Mesodermal cell (in vitro differentiated cells): ENCODE data around the gene MED12L.
"Not testable (repeated sequence)": the region's sequence is repeated elsewhere in the genome, so short reads cannot be mapped to it uniquely, and the experiment has no call there.

Experiments used
- H3K27ac ChIP-seq: 2 replicates; pipeline ENCODE4 v1.7.0; 2013; ENCODE audit warnings: mild to moderate bottlenecking, low read depth, low read length, moderate library complexity; ENCODE audit not compliant: severe bottlenecking
- H3K36me3 ChIP-seq: 2 replicates; pipeline ENCODE4 v1.7.1; 2013; ENCODE audit warnings: mild to moderate bottlenecking, low read length, moderate library complexity; ENCODE audit not compliant: control insufficient read depth, insufficient read depth
- H3K4me1 ChIP-seq: one replicate; pipeline ENCODE4 v1.7.1; 2013; ENCODE audit warnings: mild to moderate bottlenecking, low read length; ENCODE audit not compliant: insufficient read depth, control insufficient read depth, poor library complexity, severe bottlenecking
- H3K4me3 ChIP-seq: 2 replicates; pipeline ENCODE4 v1.7.0; 2013; ENCODE audit warnings: low read length, control low read depth, mild to moderate bottlenecking; ENCODE audit not compliant: insufficient read depth, poor library complexity, severe bottlenecking; ENCODE audit errors: extremely low read depth
- H3K9me3 ChIP-seq: 2 replicates; pipeline ENCODE4 v1.7.1; 2013; ENCODE audit warnings: mild to moderate bottlenecking, low read length, moderate library complexity; ENCODE audit not compliant: control insufficient read depth
- WGBS, 2 experiments: methylation state at CpG; one replicate each; pipeline ENCODE4 v1.1.5; 2013; ENCODE audit warnings: missing lambda C conversion rate in 2 of 2; ENCODE audit not compliant: insufficient coverage in 2 of 2; 5-methylcytosine and 5-hydroxymethylcytosine counted together

MED12L gene

DNA sequence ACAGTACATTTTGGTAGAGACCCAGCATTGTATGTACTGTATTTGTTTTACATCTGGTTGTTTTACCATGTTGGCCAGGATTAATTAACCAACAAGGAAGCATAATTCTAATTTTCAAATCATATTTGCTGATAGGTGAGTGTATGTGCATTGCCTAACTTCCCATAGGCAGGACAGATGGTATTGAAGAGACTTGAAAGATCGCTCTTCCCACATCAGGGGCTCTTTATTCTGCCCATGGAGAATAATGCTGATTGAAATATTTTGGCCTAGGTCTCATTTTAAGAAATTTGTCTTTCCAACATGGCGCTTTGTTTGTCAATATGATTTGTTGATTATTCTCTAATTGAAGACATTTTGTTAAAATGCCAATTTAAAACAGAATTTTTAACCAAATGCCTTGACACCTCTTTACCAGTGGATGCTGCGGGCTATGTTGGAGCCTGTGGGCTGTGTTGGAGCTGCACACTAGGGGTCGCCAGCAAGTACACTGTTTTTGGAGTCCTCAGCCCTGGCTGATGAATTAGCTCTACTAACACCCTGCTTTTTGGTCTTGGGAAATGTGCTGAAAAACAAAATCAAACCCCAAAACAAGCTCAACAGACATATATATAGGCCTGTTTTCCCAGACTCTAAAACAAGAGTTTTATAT lies 293.7 kb downstream of the MED12L start:
- H3K27ac ChIP-seq: no peak overlapping the region
- H3K36me3 ChIP-seq: no peaks in the 10 kb centered on the region
- no peaks in the 10 kb centered on the region for H3K4me1 ChIP-seq
- no peaks in the 10 kb centered on the region for H3K9me3 ChIP-seq
- no peak overlapping the region for H3K4me3 ChIP-seq
- WGBS, 2 experiments: no CpG with 5 or more reads among the region's 4 CpGs

DNA sequence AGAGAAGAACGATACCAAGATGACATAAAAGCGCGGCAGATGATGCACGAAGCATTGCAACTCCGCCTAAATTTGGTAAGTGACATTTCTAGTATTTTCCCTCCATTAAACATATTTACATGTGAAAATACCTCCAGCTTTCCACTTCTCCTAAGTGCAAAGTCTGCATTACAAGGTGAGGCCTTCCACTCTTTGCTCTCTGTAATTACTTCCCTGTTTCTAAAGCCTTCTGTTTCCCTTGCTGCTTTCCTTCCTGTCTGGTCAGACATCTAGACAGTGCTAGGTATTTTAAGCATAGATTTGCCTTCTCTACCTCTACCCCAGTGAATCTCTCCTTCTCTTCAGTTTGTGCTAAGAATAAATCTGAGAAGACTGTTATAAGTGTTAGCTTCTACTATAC lies 297.2 kb downstream of the MED12L start:
- H3K27ac ChIP-seq: no peak overlapping the region
- H3K36me3 ChIP-seq: no peaks in the 10 kb centered on the region
- no peak overlapping the region for H3K4me3 ChIP-seq
- 83 to 100% methylated on average over 2 to 4 of the region's 5 CpGs for WGBS, 2 experiments
- no peaks in the 10 kb centered on the region for H3K9me3 ChIP-seq
- no peaks in the 10 kb centered on the region for H3K4me1 ChIP-seq

DNA sequence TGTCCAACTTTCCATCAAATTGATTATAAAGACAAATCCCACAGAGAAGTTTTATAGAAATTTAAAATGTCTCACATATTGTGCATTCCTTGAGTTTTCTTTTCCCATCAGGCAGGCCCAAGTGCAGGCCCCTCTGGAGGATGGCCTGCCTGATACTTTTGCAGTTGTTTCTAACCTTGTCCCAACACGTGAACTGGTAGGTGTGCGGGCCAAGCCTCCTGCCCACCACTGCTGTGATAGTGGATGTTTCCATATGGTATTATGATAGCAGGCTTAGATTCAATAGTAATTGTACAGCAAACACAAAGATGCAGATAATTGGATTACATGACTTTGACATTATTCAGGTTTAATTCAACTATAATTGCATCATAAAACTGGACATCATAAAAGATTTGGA lies 297.6 kb downstream of the MED12L start:
- H3K9me3 ChIP-seq: no peaks in the 10 kb centered on the region
- no peaks in the 10 kb centered on the region for H3K4me1 ChIP-seq
- no peak overlapping the region for H3K4me3 ChIP-seq
- H3K27ac ChIP-seq: no peak overlapping the region
- no CpG with 5 or more reads among the region's 2 CpGs for WGBS, 2 experiments
- no peaks in the 10 kb centered on the region for H3K36me3 ChIP-seq

DNA sequence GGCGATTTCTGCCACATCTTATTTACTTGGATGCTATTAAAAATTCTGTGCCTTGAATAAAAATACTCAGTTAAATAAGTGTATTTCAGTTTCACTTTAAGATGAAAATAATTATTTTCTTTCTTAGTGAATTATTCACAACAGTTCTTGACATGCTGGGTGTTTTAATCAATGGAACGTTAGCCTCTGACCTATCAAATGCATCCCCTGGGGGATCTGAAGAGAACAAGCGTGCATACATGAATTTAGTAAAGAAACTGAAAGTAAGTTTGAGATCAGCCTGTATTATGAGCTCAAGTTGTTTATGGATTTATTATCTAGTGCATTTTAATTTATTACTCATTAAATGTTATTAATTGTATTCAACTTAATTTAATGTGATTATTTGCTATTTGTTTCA lies 298.5 kb downstream of the MED12L start:
- 80 to 83% methylated on average over 1 of the region's 3 CpGs for WGBS, 2 experiments
- Histone ChIP-seq H3K36me3 (no peaks in the 10 kb centered on the region), H3K4me1 (no peaks in the 10 kb centered on the region), H3K9me3 (no peaks in the 10 kb centered on the region), H3K4me3 (no peak overlapping the region), H3K27ac (no peak overlapping the region)

DNA sequence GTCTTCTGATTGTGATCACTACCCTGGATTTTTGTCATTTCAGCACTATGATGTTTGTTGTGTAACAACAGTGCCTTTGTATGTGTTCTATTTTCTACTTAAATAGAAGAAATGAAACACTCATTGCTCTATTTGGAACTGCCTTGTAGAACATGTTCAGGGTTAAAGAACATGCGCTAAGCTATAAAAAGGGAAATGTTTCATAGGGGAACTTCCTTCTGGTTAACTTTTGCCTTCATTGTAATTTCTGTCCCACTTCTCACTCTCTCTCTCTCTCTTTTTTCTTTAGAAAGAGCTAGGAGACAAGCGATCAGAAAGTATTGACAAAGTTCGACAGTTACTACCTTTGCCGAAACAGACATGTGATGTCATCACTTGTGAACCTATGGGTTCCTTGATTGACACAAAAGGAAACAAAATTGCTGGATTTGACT lies 299.3 kb downstream of the MED12L start, which contains the start of gene P2RY12:
P2RY12 (minus strand) TSS at position 13 of the 434 bp plus-strand sequence. CDS start 45,908 bp downstream, outside the sequence.
- WGBS, 2 experiments: 88 to 94% methylated on average over 3 of the region's 4 CpGs
- Histone ChIP-seq H3K36me3 (no peaks in the 10 kb centered on the region), H3K4me1 (no peaks in the 10 kb centered on the region), H3K9me3 (no peaks in the 10 kb centered on the region), H3K27ac (no peak within 1 kb of the TSS), H3K4me3 (no peak within 1 kb of the TSS)

DNA sequence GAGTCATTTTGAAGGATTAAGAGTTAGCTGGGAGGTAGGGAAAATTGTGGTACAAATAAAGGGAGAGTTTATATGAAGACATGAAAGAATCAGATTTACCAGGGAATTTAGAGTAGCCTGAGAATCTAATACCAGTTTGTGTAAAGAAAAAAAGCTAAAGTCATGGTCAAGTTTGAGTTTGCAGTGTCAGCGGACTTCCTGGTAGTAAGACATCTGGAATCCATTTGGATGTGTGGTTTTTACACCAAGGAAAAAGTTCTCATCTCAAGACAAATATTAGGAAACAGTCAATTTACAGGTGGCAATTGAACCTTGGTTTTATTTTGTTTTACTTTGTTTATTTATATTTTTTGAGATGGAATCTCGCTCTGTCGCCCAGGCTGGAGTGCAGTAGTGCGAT lies 300.6 kb downstream of the MED12L start:
- no peak overlapping the region for H3K27ac ChIP-seq
- WGBS, 2 experiments: 78 to 92% methylated on average over 4 of the region's 4 CpGs
- no peaks in the 10 kb centered on the region for H3K36me3 ChIP-seq
- H3K9me3 ChIP-seq: no peaks in the 10 kb centered on the region
- H3K4me3 ChIP-seq: no peak overlapping the region
- no peaks in the 10 kb centered on the region for H3K4me1 ChIP-seq

DNA sequence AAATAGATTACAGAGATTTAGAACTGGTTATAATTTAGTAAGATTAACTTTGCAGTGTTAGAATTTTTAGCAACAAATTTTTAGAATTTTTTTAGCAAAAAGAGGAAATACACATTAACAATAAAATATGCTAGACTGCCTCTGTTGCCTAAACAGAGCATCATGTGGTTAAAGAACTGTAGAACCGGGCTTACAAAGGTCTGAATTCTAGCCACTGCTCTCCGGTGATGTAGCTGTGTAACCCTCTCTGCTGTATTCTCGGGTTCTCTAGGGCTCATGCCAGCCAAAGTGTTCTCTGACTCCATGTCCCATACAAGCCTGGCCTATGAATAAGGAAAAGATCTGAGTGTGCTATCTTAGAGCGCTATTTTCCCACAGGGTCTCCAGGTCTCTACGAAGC lies 302.0 kb downstream of the MED12L start:
- Histone ChIP-seq H3K9me3 (no peaks in the 10 kb centered on the region), H3K36me3 (no peaks in the 10 kb centered on the region), H3K4me3 (no peak overlapping the region), H3K27ac (no peak overlapping the region), H3K4me1 (no peaks in the 10 kb centered on the region)
- 100% methylated on average over 4 to 5 of the region's 5 CpGs for WGBS, 2 experiments

DNA sequence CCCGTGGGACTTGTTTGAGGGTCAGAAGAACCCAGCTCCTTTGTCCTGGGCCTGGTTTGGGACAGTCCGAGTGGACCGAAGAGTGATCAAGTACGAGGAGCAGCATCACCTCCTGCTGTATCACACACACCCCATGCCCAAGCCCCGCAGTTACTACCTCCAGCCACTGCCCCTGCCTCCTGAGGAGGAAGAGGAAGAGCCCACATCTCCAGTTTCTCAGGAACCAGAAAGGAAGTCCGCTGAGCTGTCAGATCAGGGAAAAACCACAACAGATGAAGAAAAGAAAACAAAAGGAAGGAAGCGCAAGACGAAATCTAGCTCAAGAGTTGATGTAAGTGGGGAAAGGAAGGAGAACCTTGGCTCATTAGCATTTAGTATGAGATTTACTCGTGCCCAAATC lies 302.4 kb downstream of the MED12L start:
- 93 to 94% methylated on average over 5 to 6 of the region's 9 CpGs for WGBS, 2 experiments
- H3K36me3 ChIP-seq: no peaks in the 10 kb centered on the region
- no peak overlapping the region for H3K27ac ChIP-seq
- no peak overlapping the region for H3K4me3 ChIP-seq
- no peaks in the 10 kb centered on the region for H3K4me1 ChIP-seq
- H3K9me3 ChIP-seq: no peaks in the 10 kb centered on the region

DNA sequence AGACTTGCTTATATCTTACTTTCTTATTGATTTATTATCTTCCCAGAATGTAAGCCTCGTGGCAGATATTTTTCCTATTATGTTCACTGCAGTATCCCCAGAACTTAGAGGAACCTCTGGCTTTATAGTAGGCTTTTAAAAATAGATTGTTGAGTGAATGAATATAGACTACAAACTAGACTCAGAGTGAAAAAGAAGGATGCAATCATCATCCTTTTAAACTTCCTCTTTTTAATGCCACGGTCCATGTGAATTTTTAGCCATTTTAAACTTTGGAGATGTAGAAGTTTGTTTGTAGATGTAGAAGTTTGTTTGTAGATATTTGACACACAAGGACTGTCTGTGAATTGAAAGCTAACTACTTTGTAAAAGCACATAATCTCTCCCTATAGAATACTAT lies 306.3 kb downstream of the MED12L start:
- no peak overlapping the region for H3K27ac ChIP-seq
- no peaks in the 10 kb centered on the region for H3K4me1 ChIP-seq
- no peak overlapping the region for H3K4me3 ChIP-seq
- WGBS, 2 experiments: no CpG with 5 or more reads among the region's 2 CpGs
- H3K9me3 ChIP-seq: no peaks in the 10 kb centered on the region
- H3K36me3 ChIP-seq: no peaks in the 10 kb centered on the region

DNA sequence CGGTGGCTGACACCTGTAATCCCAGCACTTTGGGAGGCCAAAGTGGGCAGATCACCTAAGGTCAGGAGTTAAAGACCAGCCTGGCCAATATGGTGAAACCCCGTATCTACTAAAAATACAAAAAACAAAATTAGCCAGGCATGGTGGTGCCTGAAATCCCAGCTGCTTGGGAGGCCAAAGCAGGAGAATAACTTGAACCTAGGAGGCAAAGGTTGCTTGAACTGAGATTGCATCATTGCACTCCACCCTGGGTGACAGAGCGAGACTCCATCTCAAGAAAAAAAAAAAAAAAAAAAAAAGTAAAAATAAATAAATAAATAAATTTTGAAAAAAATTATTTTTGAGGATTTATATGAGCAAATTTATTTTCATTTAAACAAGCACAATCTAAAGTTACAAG lies 306.7 kb downstream of the MED12L start:
- not testable (repeated sequence) for H3K36me3 ChIP-seq, H3K4me3 ChIP-seq, H3K27ac ChIP-seq, H3K4me1 ChIP-seq, H3K9me3 ChIP-seq
- WGBS, 2 experiments: 91 to 100% methylated on average over 1 to 2 of the region's 3 CpGs

DNA sequence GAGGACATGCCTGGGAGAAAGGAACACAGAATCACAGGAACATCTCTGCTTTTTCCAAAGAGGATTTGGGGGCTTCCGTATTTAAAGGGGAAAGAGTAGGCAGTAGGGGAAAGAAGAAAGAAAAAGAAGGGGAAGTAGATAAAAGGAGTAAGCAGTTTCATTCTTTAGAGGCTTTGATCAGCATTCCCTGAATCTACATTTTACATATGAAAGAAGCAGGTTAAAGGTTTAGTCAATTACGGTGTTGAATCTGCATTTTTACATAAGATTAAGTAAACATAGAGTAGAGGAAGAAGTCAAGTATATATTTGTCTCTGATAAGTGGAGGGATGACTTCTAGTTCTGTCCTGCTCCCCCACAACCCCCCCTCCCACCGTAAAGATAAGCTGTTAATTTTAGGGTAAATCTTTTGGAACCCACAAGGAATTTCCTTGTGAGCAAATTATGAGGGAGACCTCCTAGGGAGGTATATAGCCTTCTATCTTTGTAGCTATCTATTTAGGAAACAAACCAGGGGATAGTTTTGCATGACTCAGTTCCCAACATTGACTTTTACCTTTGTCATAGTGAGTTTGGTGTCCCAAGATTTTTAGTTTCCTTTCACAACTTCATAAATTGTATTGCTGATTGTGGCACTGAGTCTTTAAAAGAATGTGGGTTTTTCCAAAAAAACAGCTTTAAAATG lies 307.8 kb downstream of the MED12L start:
- H3K36me3 ChIP-seq: no peaks in the 10 kb centered on the region
- no peaks in the 10 kb centered on the region for H3K4me1 ChIP-seq
- no peaks in the 10 kb centered on the region for H3K9me3 ChIP-seq
- H3K27ac ChIP-seq: no peak overlapping the region
- no peak overlapping the region for H3K4me3 ChIP-seq
- no CpG with 5 or more reads among the region's 3 CpGs for WGBS, 2 experiments
